WTC11 (cell line): ENCODE measurements around the gene HDAC9. TPM values are rescaled to one million over a fixed set of nuclear protein-coding genes. Genes with fewer than 3 reads are reported as not detected.

Experiments used
- ATAC-seq: fragments of 200-7000 bp; cut with Tn5 transposase; 2 replicates; pipeline ENCODE4 v1.10.0; 2021; ENCODE audit warnings: mild to moderate bottlenecking, moderate library complexity
- CTCF ChIA-PET: fragments of 300-600 bp; sonication (Branson Sonifier 250); formaldehyde crosslinking; loops from one replicate; lab custom pipeline; 2021; ENCODE audit warnings: antibody characterized with exemption; lab: Charles Lee
- POLR2A ChIA-PET: fragments of 350-600 bp; sonication (Branson Sonifier 250); formaldehyde crosslinking; loops from one replicate; lab custom pipeline; 2021; ENCODE audit warnings: antibody characterized with exemption; lab: Charles Lee
- DNase-seq: peaks from one replicate; pipeline ENCODE4 v3.0.0; 2021; ENCODE audit warnings: low spot score
- H3K27ac Mint-ChIP-seq: 2 replicates; pipeline ENCODE4 v1.8.0; 2021; ENCODE audit warnings: mixed read lengths
- H3K27me3 Mint-ChIP-seq: 2 replicates; pipeline ENCODE4 v1.8.0; 2021; ENCODE audit warnings: low read depth, mild to moderate bottlenecking, moderate library complexity, mixed read lengths
- H3K36me3 Mint-ChIP-seq: 2 replicates; pipeline ENCODE4 v1.8.0; 2021; ENCODE audit warnings: mixed read lengths
- H3K4me1 Mint-ChIP-seq: 2 replicates; pipeline ENCODE4 v1.8.0; 2022; ENCODE audit warnings: mixed read lengths
- H3K4me3 Mint-ChIP-seq: 2 replicates; pipeline ENCODE4 v1.8.0; 2021; ENCODE audit warnings: mild to moderate bottlenecking, moderate library complexity, mixed read lengths
- H3K9me3 Mint-ChIP-seq: 2 replicates; pipeline ENCODE4 v1.8.0; 2021; ENCODE audit warnings: mixed read lengths
- ARID4B ChIP-seq: sonication (generic); formaldehyde crosslinking; IDR thresholded peaks from 2 replicates; pipeline ENCODE4 v1.8.0; 2023; ENCODE audit warnings: missing genetic modification reagents, mild to moderate bottlenecking, borderline replicate concordance
- CDX4 ChIP-seq: fragments of 250-450 bp; sonication (Bioruptor Pico); IDR thresholded peaks from 2 replicates; pipeline ENCODE4 v1.9.0; 2021; ENCODE audit warnings: moderate library complexity, mild to moderate bottlenecking, inconsistent platforms, borderline replicate concordance
- CTCF ChIP-seq: fragments of 200-600 bp; IDR thresholded peaks from 2 replicates; pipeline ENCODE4 v1.8.0; 2022; ENCODE audit warnings: antibody characterized with exemption
- E2F4 ChIP-seq: sonication (generic); formaldehyde crosslinking; IDR thresholded peaks from 2 replicates; pipeline ENCODE4 v1.8.1; 2022; ENCODE audit warnings: low read depth, mild to moderate bottlenecking, moderate library complexity, missing genetic modification reagents, borderline replicate concordance
- ELF4 ChIP-seq: sonication (generic); formaldehyde crosslinking; IDR thresholded peaks from 2 replicates; pipeline ENCODE4 v1.8.1; 2022; ENCODE audit warnings: low read depth, mild to moderate bottlenecking, moderate library complexity, missing genetic modification reagents
- EMX1 ChIP-seq: fragments of 250-450 bp; sonication (Bioruptor Pico); IDR thresholded peaks from 2 replicates; pipeline ENCODE4 v1.8.0; 2021; ENCODE audit warnings: mild to moderate bottlenecking
- ERG ChIP-seq: fragments of 250-450 bp; sonication (Bioruptor Pico); IDR thresholded peaks from 2 replicates; pipeline ENCODE4 v1.8.0; 2021; ENCODE audit warnings: mild to moderate bottlenecking
- ESRRA ChIP-seq: sonication (generic); formaldehyde crosslinking; IDR thresholded peaks from 2 replicates; pipeline ENCODE4 v1.8.1; 2022; ENCODE audit warnings: mild to moderate bottlenecking, missing genetic modification reagents, borderline replicate concordance
- ETV6 ChIP-seq: sonication (generic); formaldehyde crosslinking; IDR thresholded peaks from 2 replicates; pipeline ENCODE4 v1.8.1; 2022; ENCODE audit warnings: mild to moderate bottlenecking, missing genetic modification reagents
- FOXJ3 ChIP-seq: sonication (generic); formaldehyde crosslinking; IDR thresholded peaks from 2 replicates; pipeline ENCODE4 v1.9.0; 2021; ENCODE audit warnings: missing genetic modification reagents, mild to moderate bottlenecking, borderline replicate concordance
- FOXP1 ChIP-seq: sonication (generic); formaldehyde crosslinking; IDR thresholded peaks from 2 replicates; pipeline ENCODE4 v1.8.0; 2022; ENCODE audit warnings: missing genetic modification reagents, mild to moderate bottlenecking, moderate library complexity, borderline replicate concordance
- GABPB1 ChIP-seq: sonication (generic); formaldehyde crosslinking; IDR thresholded peaks from 2 replicates; pipeline ENCODE4 v1.8.1; 2023; ENCODE audit warnings: mild to moderate bottlenecking, missing genetic modification reagents
- GRHL2 ChIP-seq: fragments of 250-450 bp; sonication (Bioruptor Pico); IDR thresholded peaks from 2 replicates; pipeline ENCODE4 v1.8.0; 2022; ENCODE audit warnings: mild to moderate bottlenecking, moderate library complexity; ENCODE audit not compliant: insufficient replicate concordance, severe bottlenecking
- HMGXB4 ChIP-seq: sonication (generic); formaldehyde crosslinking; IDR thresholded peaks from 2 replicates; pipeline ENCODE4 v1.8.1; 2023; ENCODE audit warnings: mild to moderate bottlenecking, moderate library complexity, missing genetic modification reagents
- NFATC4 ChIP-seq: fragments of 250-450 bp; sonication (Bioruptor Pico); IDR thresholded peaks from 2 replicates; pipeline ENCODE4 v1.9.0; 2021; ENCODE audit warnings: mild to moderate bottlenecking
- OVOL2 ChIP-seq: fragments of 250-450 bp; sonication (Bioruptor Pico); IDR thresholded peaks from 2 replicates; pipeline ENCODE4 v1.9.0; 2021; ENCODE audit warnings: mild to moderate bottlenecking, borderline replicate concordance
- PRRX2 ChIP-seq: fragments of 250-450 bp; sonication (Bioruptor Pico); IDR thresholded peaks from 2 replicates; pipeline ENCODE4 v1.8.0; 2021; ENCODE audit warnings: mild to moderate bottlenecking
- RORB ChIP-seq: fragments of 250-450 bp; sonication (Bioruptor Pico); IDR thresholded peaks from 2 replicates; pipeline ENCODE4 v1.9.0; 2021; ENCODE audit warnings: mild to moderate bottlenecking
- TEAD4 ChIP-seq: sonication (generic); formaldehyde crosslinking; IDR thresholded peaks from 2 replicates; pipeline ENCODE4 v1.8.0; 2022; ENCODE audit warnings: mild to moderate bottlenecking, missing genetic modification reagents
- ZBTB21 ChIP-seq: sonication (generic); formaldehyde crosslinking; IDR thresholded peaks from 2 replicates; pipeline ENCODE4 v1.8.1; 2023; ENCODE audit warnings: mild to moderate bottlenecking, missing genetic modification reagents, borderline replicate concordance
- ZNF219 ChIP-seq: sonication (generic); formaldehyde crosslinking; IDR thresholded peaks from 2 replicates; pipeline ENCODE4 v1.8.0; 2023; ENCODE audit warnings: missing genetic modification reagents, mild to moderate bottlenecking, borderline replicate concordance
- ZNF423 ChIP-seq: fragments of 250-450 bp; sonication (Bioruptor Pico); IDR thresholded peaks from 2 replicates; pipeline ENCODE4 v2.1.2; 2022; ENCODE audit warnings: mild to moderate bottlenecking, moderate library complexity
- ZNF671 ChIP-seq: fragments of 250-450 bp; sonication (Bioruptor Pico); IDR thresholded peaks from 2 replicates; pipeline ENCODE4 v1.8.0; 2021; ENCODE audit warnings: mild to moderate bottlenecking
- total RNA-seq: library from RNA; stranded (reverse); gene quantifications from 3 replicates; pipeline ENCODE4 v1.2.3, GENCODE V29; 2021

HDAC9 gene
- total RNA-seq, 1 experiment from 2014 or later, result 18.8 TPM

- no peaks in the 10 kb centered on the region for H3K9me3 Mint-ChIP-seq
- no peaks in the 10 kb centered on the region for H3K36me3 Mint-ChIP-seq
- ATAC-seq (peak; percentile 21), DNase-seq (no peak)
- no peak overlapping the region for H3K4me3 Mint-ChIP-seq
- H3K4me1 Mint-ChIP-seq, result peaks cover 36% of the 10 kb centered on the region
- H3K27me3 Mint-ChIP-seq, result no peaks in the 10 kb centered on the region
- CTCF ChIA-PET, result no interaction called here
- TF ChIP-seq FOXP1 (no peak), TEAD4 (no peak), RORB (CRISPR knock-in tag) (no peak), CTCF (no peak), ERG (CRISPR knock-in tag) (no peak), GRHL2 (no peak), NFATC4 (no peak), ZNF219 (CRISPR knock-in tag) (no peak), ELF4 (CRISPR knock-in tag) (no peak), E2F4 (CRISPR knock-in tag) (no peak)
- no peak overlapping the region; the same call in 1 of the 2 replicates for H3K27ac Mint-ChIP-seq
- POLR2A ChIA-PET, result interaction anchor here (0.6 kb wide), 1 partner anchor 10 kb away, joined by 3 read pairs; the partner anchor contains the start of gene HDAC9
These were observed 9.4 kb downstream of the HDAC9 start for GRCh38 chr7:18504965-18505364.

- no peak for ATAC-seq
- POLR2A ChIA-PET, result no interaction called here
- Mint-ChIP-seq H3K27me3 (no peaks in the 10 kb centered on the region), H3K4me1 (peaks cover 29% of the 10 kb centered on the region), H3K27ac (peak overlapping the region; percentile 40; the same call in 1 of the 2 replicates), H3K36me3 (no peaks in the 10 kb centered on the region), H3K4me3 (no peak overlapping the region), H3K9me3 (no peaks in the 10 kb centered on the region)
- DNase-seq, result no peak
- TF ChIP-seq ZNF671 (CRISPR knock-in tag) (no peak), RORB (CRISPR knock-in tag) (no peak), ETV6 (CRISPR knock-in tag) (no peak), GABPB1 (CRISPR knock-in tag) (no peak), EMX1 (CRISPR knock-in tag) (no peak), ZNF219 (CRISPR knock-in tag) (no peak), HMGXB4 (CRISPR knock-in tag) (no peak), FOXJ3 (CRISPR knock-in tag) (no peak), ZNF423 (no peak), E2F4 (CRISPR knock-in tag) (no peak), OVOL2 (CRISPR knock-in tag) (no peak), ARID4B (CRISPR knock-in tag) (no peak), PRRX2 (CRISPR knock-in tag) (no peak), GRHL2 (no peak), CDX4 (CRISPR knock-in tag) (no peak), ESRRA (CRISPR knock-in tag) (no peak), ZBTB21 (CRISPR knock-in tag) (no peak)
- CTCF ChIA-PET, result interaction anchor here (1.0 kb wide), 1 partner anchor 107 kb away, joined by 3 read pairs; no protein-coding TSS in a partner anchor
These were observed 10.4 kb downstream of the HDAC9 start for GRCh38 chr7:18505870-18506460.
